Measurements from ENCODE around the gene SYCN. TPM values are rescaled to one million over a fixed set of nuclear protein-coding genes. Genes with fewer than 3 reads are reported as not detected.

SYCN gene
- total RNA-seq, 1 experiment from 2014 or later = not detected

DNA sequence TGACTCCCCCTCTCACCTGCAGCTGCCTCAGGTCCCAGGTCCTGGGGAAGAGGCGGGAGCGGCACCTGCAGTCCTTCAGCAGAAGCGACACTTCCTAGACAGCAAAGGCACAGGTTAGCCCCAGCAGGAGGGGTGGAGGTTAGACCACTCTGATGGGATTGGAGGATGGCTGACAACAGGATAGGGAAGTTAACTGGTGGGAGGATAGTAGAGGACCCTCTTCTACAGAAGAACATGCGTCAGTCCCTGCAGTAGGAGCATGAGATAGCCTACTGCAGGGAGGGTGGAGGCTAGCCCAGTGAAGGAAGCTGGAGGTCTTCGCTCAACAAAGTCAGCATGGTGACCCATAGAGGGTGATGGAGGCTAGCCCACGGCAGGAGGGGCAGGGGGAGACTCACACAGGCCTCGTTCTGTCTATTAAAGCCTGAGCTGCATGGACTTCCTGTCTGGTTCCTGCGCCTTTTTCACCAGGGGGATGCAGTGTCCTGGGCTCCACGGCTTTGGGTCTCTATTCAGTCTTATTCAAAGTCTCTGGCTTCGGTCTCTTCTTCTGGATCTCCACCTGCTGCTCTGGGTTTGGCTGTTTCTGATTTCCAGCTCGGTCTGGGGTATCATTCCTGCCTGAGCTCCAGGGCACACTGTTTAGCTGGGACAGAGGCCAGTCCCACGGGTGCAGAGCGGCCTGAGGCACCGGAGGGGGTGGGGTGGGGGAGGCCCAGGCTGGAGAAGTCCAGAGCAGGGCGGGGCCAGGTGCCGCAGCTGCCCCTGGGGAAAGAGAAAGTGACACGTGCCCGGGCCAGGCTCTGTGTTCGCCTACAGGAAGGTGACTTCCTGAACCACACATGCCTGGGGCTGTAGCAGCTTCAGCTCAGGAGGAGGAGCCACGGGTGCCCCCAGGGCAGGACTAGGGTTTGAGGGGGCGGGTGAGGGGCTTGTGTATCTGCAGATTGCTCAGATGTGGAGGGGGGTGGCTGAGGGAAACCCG, 33.4 kb upstream of the SYCN start:
- POLR2A ChIA-PET = interaction anchor here (0.9 kb wide), 1 partner anchor 609 kb away, joined by 3 read pairs; the partner anchor contains the start of gene FBL

GRCh38 chr19:39236527-39236926, 32.5 kb upstream of the SYCN start:
- intact Hi-C loops (cut with micrococcal nuclease) = no loop called here
- H3K79me2 ChIP-seq (ENCODE audit: insufficient read depth, low read length) = no peaks in the 10 kb centered on the region
- H3K27ac ChIP-seq (ENCODE audit: low read depth, low read length) = no peak overlapping the region
- ATAC-seq = no peak
- H4K20me1 ChIP-seq (ENCODE audit: insufficient read depth) = no peaks in the 10 kb centered on the region
- peaks cover 9 to 11% of the 10 kb centered on the region in 2 experiments; a peak in 3 of 4 replicates for H3K4me1 ChIP-seq (ENCODE audit: control insufficient read depth in 1 of 2, insufficient read depth in 2 of 2, low read length in 2 of 2)
- H3K36me3 ChIP-seq (ENCODE audit: control insufficient read depth in 1 of 2, insufficient read depth in 2 of 2, low read length in 2 of 2) = no peaks in the 10 kb centered on the region
- no peak for DNase-seq (ENCODE audit: low read depth, low spot score)
- CTCF ChIA-PET = no interaction called here
- no peaks in the 10 kb centered on the region for H3K9me2 ChIP-seq (ENCODE audit: insufficient read depth)
- no peak overlapping the region for H3K4me2 ChIP-seq (ENCODE audit: low read length)
- H2AFZ ChIP-seq (ENCODE audit: low read depth, low read length, poor library complexity, severe bottlenecking) = no peak overlapping the region
- RAD21 ChIA-PET (ENCODE audit: low non-redundant PET in 1 of 2, low total read pairs in 2 of 2, uncharacterized antibody in 2 of 2, unreplicated experiment in 2 of 2) = interaction anchor here in 1 of 2 experiments (0.6 kb wide), 1 partner anchor 24 kb away, joined by 3 read pairs; no protein-coding TSS in a partner anchor
- POLR2A ChIA-PET = no interaction called here
- no TSS peak for BruUV-seq (replicated peaks)
- no peak overlapping the region for H3K9ac ChIP-seq (ENCODE audit: low read length)
- H3K9me3 ChIP-seq (ENCODE audit: control insufficient read depth in 1 of 2, insufficient read depth in 1 of 2, low read depth in 1 of 2, low read length in 2 of 2) = no peaks in the 10 kb centered on the region
- no peak overlapping the region for H3K4me3 ChIP-seq (replicated peaks in 1 of 2; ENCODE audit: low read depth in 1 of 2, low read length in 2 of 2)
- no peaks in the 10 kb centered on the region for H3K27me3 ChIP-seq (ENCODE audit: insufficient read depth, low read length)
- TF ChIP-seq ZBTB33 (IDR thresholded peaks at IDR 0.05; ENCODE audit: extremely low read depth, insufficient replicate concordance, low read length) = no peak
- no peak for TF ChIP-seq CEBPB (IDR thresholded peaks at IDR 0.05; ENCODE audit: low read depth)
- TF ChIP-seq SP1 (IDR thresholded peaks at IDR 0.05; ENCODE audit: low read depth) = no peak
- no peak for TF ChIP-seq YY1 (IDR thresholded peaks at IDR 0.05; ENCODE audit: extremely low read depth, insufficient replicate concordance, low read depth, low read length)
- no peak for TF ChIP-seq EZH2phosphoT487 (IDR thresholded peaks at IDR 0.05; ENCODE audit: borderline replicate concordance)
- no peak for TF ChIP-seq JUND (IDR thresholded peaks at IDR 0.05)
- TF ChIP-seq SIN3A (IDR thresholded peaks at IDR 0.05; ENCODE audit: low read depth) = no peak
- no peak for TF ChIP-seq SRF (IDR thresholded peaks at IDR 0.05; ENCODE audit: low read depth)
- no peak for TF ChIP-seq POLR2AphosphoS5 (IDR thresholded peaks at IDR 0.05; ENCODE audit: low read depth, low read length)
- TF ChIP-seq ELF1 (IDR thresholded peaks at IDR 0.05; ENCODE audit: borderline replicate concordance, low read depth) = no peak
- TF ChIP-seq EGR1 (IDR thresholded peaks at IDR 0.05; ENCODE audit: low read depth) = no peak
- no peak for TF ChIP-seq ZNF274 (IDR thresholded peaks at IDR 0.05; ENCODE audit: low read depth, low read length)
- TF ChIP-seq ZFX (IDR thresholded peaks at IDR 0.05) = no peak

More for the DNA sequence above, 33.4 kb upstream of the SYCN start:
- ChIA-PET RAD21 (ENCODE audit: low non-redundant PET in 1 of 2, low total read pairs in 2 of 2, uncharacterized antibody in 2 of 2, unreplicated experiment in 2 of 2) (no interaction called here), CTCF (interaction anchor here (0.7 to 1.0 kb wide), 2 partner anchors 14 to 261 kb away, joined by 3 read pairs; no protein-coding TSS in a partner anchor)
- 0 out of 2 replicates have a peak overlapping the region, but pooled peaks have one; percentile 18 for H3K9ac ChIP-seq (ENCODE audit: low read length)
- no TSS peak for BruUV-seq (replicated peaks)
- DNase-seq (ENCODE audit: low read depth, low spot score) (peak; percentile 3), ATAC-seq (peak; percentile 93)
- H3K27me3 ChIP-seq (ENCODE audit: insufficient read depth, low read length) = no peaks in the 10 kb centered on the region
- no peaks in the 10 kb centered on the region for H3K79me2 ChIP-seq (ENCODE audit: insufficient read depth, low read length)
- H3K9me3 ChIP-seq (ENCODE audit: control insufficient read depth in 1 of 2, insufficient read depth in 1 of 2, low read depth in 1 of 2, low read length in 2 of 2) = no peaks in the 10 kb centered on the region
- no peaks in the 10 kb centered on the region for H4K20me1 ChIP-seq (ENCODE audit: insufficient read depth)
- H2AFZ ChIP-seq (ENCODE audit: low read depth, low read length, poor library complexity, severe bottlenecking) = peak overlapping the region; percentile 89
- H3K36me3 ChIP-seq (ENCODE audit: control insufficient read depth in 1 of 2, insufficient read depth in 2 of 2, low read length in 2 of 2) = no peaks in the 10 kb centered on the region
- H3K4me2 ChIP-seq (ENCODE audit: low read length) = peak overlapping the region; percentile 61
- intact Hi-C loops (cut with micrococcal nuclease) = no loop called here
- H3K4me3 ChIP-seq (replicated peaks in 1 of 2; ENCODE audit: low read depth in 1 of 2, low read length in 2 of 2) = no peak overlapping the region
- peaks cover 9 to 11% of the 10 kb centered on the region in 2 experiments; a peak in 3 of 4 replicates for H3K4me1 ChIP-seq (ENCODE audit: control insufficient read depth in 1 of 2, insufficient read depth in 2 of 2, low read length in 2 of 2)
- no peak overlapping the region; the same call in 1 of the 2 replicates for H3K27ac ChIP-seq (ENCODE audit: low read depth, low read length)
- TF ChIP-seq POLR2AphosphoS5 (IDR thresholded peaks at IDR 0.05; ENCODE audit: low read depth, low read length) (no peak; the same call in 1 of the 2 replicates), SIN3A (IDR thresholded peaks at IDR 0.05; ENCODE audit: low read depth) (no peak), CBX3 (IDR thresholded peaks at IDR 0.05; ENCODE audit: low read depth) (no peak), EGR1 (IDR thresholded peaks at IDR 0.05; ENCODE audit: low read depth) (no peak)
- TF ChIP-seq, protein P1, sequence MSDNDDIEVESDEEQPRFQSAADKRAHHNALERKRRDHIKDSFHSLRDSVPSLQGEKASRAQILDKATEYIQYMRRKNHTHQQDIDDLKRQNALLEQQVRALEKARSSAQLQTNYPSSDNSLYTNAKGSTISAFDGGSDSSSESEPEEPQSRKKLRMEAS (IDR thresholded peaks at IDR 0.05) = peak; percentile 80
- no peaks in the 10 kb centered on the region for H3K9me2 ChIP-seq (ENCODE audit: insufficient read depth)

All from HCT116 (cell line).